ENCODE results near the gene LIN52.
A peak's percentile ranks its signal among the peaks of the same experiment; 100 is the strongest.

Gene LIN52, protein sequence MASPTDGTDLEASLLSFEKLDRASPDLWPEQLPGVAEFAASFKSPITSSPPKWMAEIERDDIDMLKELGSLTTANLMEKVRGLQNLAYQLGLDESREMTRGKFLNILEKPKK

DNA sequence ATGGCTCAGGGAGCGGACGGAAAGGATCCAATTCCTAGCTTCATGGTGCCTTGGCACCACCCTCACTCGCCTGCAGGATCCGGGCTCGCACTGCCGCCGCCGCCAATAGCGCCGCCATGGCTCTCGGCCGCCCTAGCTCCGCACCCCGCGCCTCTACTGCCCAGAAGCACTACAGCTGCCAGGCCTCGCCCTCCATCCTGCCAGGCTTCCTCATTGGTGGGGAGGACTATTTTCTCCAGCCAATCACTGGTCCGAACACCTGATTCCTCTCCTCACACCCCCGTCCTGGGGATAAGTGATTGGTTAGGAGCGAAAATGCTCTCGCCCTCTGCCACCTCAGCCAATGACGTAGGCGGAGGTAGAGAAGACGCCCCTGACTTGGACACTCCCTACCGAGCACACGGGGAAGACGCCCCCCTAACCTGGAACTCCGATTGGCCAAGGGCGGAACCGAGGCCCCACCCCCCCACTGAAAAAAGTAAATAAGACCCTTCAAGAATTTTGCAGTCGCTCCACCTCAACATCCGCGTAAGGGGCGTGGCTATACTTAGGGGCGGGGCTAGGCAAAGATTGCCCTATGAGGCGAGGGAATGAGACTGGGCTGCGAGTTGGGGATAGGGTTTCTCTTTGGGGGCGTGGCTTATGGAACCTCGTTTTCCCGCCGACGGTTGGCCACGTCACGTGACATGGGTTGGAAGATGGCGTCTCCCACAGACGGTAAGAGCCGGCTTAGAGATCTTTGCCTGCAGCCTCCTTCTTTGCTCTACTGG is at the start of gene LIN52, which contains the start of gene ALDH6A1:
TSS of gene LIN52 (plus strand) at position 680 of the 770 bp plus-strand sequence. CDS start at position 699, 19 bp downstream.
TSS of gene ALDH6A1 (minus strand) at position 177 of the 770 bp plus-strand sequence. CDS start at position 118, 59 bp downstream.
- DNase-seq (ENCODE audit: low read depth in 2 of 2), result peak; percentile 100

GRCh38 chr14:74035556-74035955 is 49.2 kb upstream of the LIN52 start:
- DNase-seq (ENCODE audit: low read depth in 2 of 2), result no peak

DNA sequence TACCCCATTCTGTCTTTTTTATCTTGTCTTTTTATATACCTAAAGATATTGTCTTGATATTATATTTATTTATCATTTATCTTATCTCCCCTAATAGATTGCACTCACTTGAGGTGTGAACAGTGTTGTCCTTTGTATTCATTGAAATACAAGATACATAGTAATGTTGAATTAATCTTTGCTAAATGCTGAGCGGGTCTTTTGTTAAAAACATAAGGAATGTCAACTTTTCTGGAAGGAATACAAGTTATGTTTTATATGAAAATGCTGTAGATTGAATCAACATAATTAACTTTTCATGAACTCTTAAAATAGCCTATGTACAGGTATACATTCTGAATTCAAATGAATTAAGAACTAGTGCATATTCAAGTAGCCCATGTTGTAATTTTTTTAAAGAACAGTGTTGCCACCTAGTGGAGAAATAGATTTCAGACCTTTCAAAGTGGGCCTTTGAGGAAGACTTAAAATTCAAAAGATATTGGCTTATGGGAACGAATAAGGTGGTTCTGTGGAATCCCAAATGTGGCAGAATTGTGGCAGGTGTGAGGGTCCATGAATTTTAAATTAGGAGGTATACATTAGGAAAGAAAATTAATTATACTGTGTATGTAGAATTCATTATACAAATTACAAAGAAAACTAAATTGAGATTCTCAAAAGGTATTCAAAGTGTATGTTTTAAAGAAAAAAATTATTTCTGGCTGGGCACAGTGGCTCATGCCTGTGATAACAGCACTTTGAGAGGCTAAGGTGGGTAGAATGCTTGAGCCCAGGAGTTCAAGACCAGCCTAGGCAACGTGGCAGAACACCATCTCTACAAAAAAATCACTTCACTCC is 46.5 kb upstream of the LIN52 start:
- no peak for DNase-seq (ENCODE audit: low read depth in 2 of 2)

DNA sequence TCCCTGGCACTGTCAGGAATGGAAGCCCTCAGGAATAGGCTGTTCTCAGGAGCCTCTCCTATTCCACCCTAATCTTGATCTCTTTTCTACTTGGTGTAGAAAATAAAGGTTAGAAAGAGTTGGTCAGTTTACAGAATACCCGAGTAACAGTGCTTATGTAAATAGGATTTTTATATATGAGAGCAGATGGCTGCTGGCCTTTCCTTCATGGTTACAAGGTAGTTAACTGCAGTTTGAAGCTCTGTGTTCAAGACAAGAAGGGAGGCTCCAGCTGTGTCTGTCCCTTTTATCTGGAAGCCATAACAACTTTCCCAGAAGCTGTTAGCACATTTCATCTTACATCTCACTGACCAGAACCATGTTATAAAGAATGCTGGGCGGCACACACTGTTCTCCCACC is 42.5 kb upstream of the LIN52 start:
- no peak for DNase-seq (ENCODE audit: low read depth in 2 of 2)

DNA sequence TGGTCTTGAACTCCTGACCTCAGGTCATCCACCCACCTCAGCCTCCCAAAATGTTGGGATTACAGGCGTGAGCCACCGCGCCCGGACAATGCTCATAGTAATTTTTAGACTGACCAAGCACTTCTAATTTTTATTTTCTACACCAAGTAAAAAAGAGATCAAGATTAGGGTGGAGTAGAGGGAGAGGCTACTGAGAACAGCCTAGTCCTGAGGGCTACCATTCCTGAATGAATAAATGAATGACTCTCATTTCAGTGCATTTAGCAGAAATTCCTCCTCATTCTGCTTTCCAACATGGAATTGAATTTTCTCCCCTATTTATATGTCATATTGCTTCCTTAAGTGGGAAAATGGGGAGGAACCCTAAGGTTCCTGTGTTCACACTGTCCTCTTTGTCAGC is 39.2 kb upstream of the LIN52 start:
- no peak for DNase-seq (ENCODE audit: low read depth in 2 of 2)

- no peak for DNase-seq (ENCODE audit: low read depth in 2 of 2)
Observed at GRCh38 chr14:74048281-74048680, 36.5 kb upstream of the LIN52 start.

DNA sequence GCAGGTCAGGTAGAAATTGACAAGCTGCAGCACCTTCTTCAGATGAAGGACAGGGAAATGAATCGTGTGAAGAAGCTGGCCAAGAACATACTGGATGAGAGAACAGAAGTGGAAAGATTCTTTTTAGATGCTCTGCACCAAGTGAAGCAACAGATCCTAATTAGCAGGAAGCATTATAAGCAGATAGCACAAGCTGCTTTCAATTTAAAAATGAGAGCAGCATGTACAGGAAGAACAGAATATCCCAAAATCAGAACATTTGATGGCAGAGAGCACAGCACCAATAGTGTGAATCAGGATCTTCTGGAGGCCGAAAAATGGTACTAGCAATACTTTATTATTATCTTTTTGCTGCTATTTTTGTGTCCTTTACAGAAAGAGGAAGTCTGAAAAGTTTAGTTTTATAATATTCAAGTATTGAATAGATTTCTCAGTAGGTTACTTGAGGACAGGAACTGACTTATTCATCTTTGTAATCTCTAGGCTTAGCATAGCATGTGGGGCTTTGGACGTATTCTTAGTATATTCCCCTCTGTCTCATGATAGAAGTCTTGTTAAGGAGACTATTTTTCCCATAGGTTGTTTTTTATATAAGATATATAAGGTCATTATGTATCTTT is 34.8 kb upstream of the LIN52 start:
- DNase-seq (ENCODE audit: low read depth in 2 of 2), result no peak

GRCh38 chr14:74062809-74063150 is 22.0 kb upstream of the LIN52 start:
- no peak for DNase-seq (ENCODE audit: low read depth in 2 of 2)

DNA sequence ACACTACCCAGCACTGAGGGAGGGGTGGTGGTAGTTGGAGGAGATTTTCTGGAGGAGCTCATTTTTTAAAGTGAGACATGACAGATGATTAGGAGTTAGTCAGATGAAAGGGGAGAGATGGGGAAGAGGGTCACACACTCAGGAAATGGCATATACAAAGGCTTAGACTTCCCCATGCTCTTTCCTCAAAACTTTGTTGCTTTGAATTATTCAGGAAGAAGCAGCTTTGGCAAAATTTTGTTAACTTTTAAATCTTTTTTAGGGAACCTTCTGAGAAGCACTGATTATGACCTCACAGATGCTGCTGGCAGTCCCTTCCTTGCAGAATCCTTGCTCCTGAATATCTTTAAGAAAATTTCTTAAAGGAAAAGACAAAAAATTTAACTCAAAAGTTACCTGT is 20.3 kb upstream of the LIN52 start:
- DNase-seq (ENCODE audit: low read depth in 2 of 2), result no peak

DNA sequence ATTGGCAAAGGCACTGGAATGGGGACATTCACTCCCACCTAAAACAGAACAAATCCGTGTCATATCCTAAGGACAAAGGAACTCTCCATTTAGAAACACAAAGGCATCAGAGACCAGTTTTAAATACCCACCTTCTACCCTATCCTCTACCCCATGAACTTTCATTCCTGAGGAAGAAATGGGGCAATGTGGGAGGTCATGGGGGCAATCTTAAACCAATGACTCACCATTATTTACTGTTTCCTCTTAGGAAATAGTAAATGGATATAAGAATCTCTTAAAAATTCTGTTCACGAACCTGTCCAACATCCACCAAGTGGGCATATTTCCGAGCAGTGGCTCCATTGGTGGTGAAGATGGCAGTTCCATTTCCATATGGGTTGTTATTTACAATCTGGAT is 19.9 kb upstream of the LIN52 start:
- DNase-seq (ENCODE audit: low read depth in 2 of 2), result no peak

DNA sequence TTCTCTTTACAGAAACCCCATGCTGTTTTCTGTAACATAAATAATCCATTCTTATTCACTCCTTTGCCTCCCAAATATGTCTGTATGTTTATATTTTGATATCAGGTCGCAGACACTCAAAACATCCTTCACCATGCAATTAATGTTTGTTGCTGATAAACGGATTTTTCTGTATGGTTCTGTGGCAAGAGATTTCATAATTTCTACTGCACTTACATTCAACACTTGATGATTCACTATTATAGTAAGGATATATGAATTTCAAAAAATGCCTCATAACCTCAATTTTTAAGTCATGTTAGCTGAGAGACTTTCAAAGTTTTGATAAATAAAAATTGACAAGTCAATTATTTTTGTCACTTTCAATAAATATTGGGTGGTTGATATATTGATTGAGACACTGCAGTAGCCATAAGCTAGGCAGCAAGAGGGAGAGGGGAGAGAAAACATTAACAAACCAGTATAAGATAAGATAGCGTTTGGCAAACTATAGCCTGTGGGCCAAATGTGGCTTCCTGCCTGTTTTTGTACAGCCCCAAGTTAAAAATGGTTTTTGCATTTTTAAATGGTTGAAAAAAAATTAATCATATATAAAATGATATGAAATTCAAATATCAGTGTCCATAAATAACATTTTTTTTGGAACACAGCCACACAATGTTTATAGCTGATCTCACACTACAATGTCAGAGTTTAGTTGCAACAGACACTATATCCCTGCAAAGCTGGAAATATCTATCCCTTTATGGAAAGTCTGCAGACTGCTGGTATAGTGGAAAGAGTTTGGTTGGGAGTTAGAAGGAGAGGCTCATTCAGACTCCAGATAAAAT is 18.8 kb upstream of the LIN52 start:
- no peak for DNase-seq (ENCODE audit: low read depth in 2 of 2)

DNA sequence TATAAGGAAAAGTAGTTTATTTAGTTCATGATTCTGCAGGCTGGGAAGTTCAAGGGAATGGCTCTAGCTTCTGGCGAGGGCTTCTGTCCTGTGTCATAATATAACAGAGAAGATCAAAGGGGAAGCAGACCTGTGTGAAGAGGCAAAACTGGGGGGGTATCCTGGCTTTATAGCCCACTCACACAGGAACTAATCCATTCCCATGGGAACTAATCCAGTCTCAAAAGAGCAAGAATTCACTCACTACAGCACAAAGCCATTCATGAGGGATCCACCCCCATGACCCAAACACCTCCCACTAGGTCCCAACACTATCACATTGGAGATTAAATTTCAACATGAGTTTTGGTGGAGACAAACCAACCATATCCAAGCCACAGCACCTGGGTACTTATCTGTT is 7.4 kb upstream of the LIN52 start:
- DNase-seq (ENCODE audit: low read depth in 2 of 2), result no peak

DNA sequence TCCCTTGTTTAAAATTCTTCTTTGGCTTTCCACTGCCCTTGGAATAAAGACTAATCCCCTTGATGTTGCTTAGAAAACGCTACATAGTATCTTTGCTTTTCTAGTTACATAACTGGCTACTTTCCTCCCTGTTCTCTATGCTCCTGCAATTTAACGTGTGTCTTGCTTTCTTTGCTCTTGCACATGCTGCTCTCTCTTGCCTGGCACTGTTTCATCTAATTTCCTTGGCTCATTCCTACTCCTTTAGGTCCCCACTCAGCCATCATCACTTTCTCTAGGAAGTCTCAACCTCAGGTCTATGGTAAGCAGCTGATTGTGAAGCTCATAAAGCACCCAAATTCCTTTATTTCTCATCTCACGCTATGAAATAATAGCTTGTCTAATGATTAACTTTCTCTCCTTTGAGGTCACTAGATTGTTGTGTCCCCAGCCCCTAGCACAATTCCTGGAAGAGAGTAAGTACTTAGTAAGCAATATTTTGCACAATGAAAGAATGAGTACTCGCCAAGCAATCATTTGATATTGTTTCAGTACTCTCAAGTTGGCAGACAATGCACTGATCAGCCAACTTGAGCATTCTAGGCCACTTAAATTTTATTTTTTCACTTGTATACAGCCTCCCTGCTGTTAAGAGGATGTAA is 3.8 kb upstream of the LIN52 start:
- no peak for DNase-seq (ENCODE audit: low read depth in 2 of 2)

GRCh38 chr14:74081491-74081890 is 3.3 kb upstream of the LIN52 start:
- no peak for DNase-seq (ENCODE audit: low read depth in 2 of 2)

GRCh38 chr14:74083161-74083560 is 1.6 kb upstream of the LIN52 start:
- no peak for DNase-seq (ENCODE audit: low read depth in 2 of 2)

- no peak for DNase-seq (ENCODE audit: low read depth in 2 of 2)
Observed at GRCh38 chr14:74083784-74084276, 926 bp upstream of the LIN52 start.

GRCh38 chr14:74085047-74085637 is 386 bp downstream of the LIN52 start:
- peak in 1 of 2 donors; percentile 13 for DNase-seq (ENCODE audit: low read depth in 2 of 2)

DNA sequence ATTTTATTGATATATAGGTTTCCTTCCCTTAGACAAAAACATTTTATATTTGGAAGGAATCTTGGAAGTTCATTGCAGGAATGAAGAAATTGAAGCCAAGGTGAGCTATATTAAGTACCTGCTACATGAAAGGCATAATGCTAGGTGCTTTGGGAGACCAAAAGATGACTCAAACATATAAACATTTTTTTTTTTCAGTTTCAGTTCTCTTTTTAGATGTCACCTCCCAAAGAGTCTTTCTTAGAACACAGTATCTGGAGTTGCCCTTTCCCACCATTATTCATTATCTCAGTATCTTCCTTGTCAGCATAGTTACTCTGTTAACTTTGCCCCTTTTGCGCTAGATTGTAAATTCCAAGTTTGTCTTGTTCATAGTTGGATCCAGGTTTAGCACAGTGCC is 1.1 kb downstream of the LIN52 start:
- no peak for DNase-seq (ENCODE audit: low read depth in 2 of 2)

GRCh38 chr14:74089251-74090020 is 4.7 kb downstream of the LIN52 start:
- no peak for DNase-seq (ENCODE audit: low read depth in 2 of 2)

- no peak for DNase-seq (ENCODE audit: low read depth in 2 of 2)
Observed at GRCh38 chr14:74105381-74105780, 20.6 kb downstream of the LIN52 start.
